ENCODE data around the gene HPD.

The HPD gene

GRCh38 chr12:121874071-121874470, 15.4 kb upstream of the HPD start:
- no peak for DNase-seq (ENCODE audit: low spot score)
- H3K9ac ChIP-seq (ENCODE audit: low read depth, low read length, poor library complexity), result no peak overlapping the region
- H3K4me1 ChIP-seq (ENCODE audit: control insufficient read depth in 2 of 2, insufficient read depth in 1 of 2, low read depth in 1 of 2, low read length in 2 of 2), result no peaks in the 10 kb centered on the region
- H3K4me3 ChIP-seq (ENCODE audit: low read length in 2 of 2), result no peak overlapping the region
- no peak overlapping the region for H3K14ac ChIP-seq (ENCODE audit: low read length)
- no peak overlapping the region for H4K8ac ChIP-seq (ENCODE audit: low read depth, low read length)
- H4K91ac ChIP-seq (ENCODE audit: low read depth, low read length, poor library complexity), result no peak overlapping the region
- no peak overlapping the region for H2BK12ac ChIP-seq (ENCODE audit: low read length)
- no peak overlapping the region for H3K4ac ChIP-seq (ENCODE audit: low read length)
- no peaks in the 10 kb centered on the region for H3K36me3 ChIP-seq (replicated peaks in 1 of 2; ENCODE audit: control insufficient read depth in 2 of 2, insufficient read depth in 2 of 2, low read length in 2 of 2)
- H2AFZ ChIP-seq (ENCODE audit: low read length), result no peak overlapping the region
- H3K27me3 ChIP-seq (ENCODE audit: control insufficient read depth in 3 of 3, insufficient read depth in 3 of 3, low read depth in 1 of 3, low read length in 3 of 3), result no peaks in the 10 kb centered on the region
- H3K9me3 ChIP-seq (replicated peaks in 1 of 2; ENCODE audit: control insufficient read depth in 2 of 2, insufficient read depth in 1 of 2, low read depth in 1 of 2, low read length in 2 of 2), result peaks cover 0 to 2% of the 10 kb centered on the region in 2 donors
- no peak overlapping the region for H3K23ac ChIP-seq (ENCODE audit: low read depth, low read length, poor library complexity)
- H2BK120ac ChIP-seq (ENCODE audit: low read depth, low read length), result no peak overlapping the region
- no peaks in the 10 kb centered on the region for H3K79me1 ChIP-seq (ENCODE audit: low read depth, low read length)
- H3K27ac ChIP-seq (replicated peaks; ENCODE audit: low read length), result no peak overlapping the region
- no peak overlapping the region for H2BK15ac ChIP-seq (ENCODE audit: low read length)
- H2AK5ac ChIP-seq (ENCODE audit: low read depth, low read length), result no peak overlapping the region
- H2BK5ac ChIP-seq (ENCODE audit: low read length), result no peak overlapping the region
- no peak overlapping the region for H3K18ac ChIP-seq (ENCODE audit: low read length)
- WGBS, 2 donors (ENCODE audit: extremely low coverage in 2 of 2, insufficient read length in 2 of 2, insufficient replicate concordance in 1 of 2), result no CpG with 5 or more reads among the region's 6 CpGs
- no peak overlapping the region for H3K4me2 ChIP-seq (ENCODE audit: insufficient read depth, low read length, poor library complexity, severe bottlenecking)

- peaks cover 0 to 2% of the 10 kb centered on the region in 2 donors for H3K9me3 ChIP-seq (replicated peaks in 1 of 2; ENCODE audit: control insufficient read depth in 2 of 2, insufficient read depth in 1 of 2, low read depth in 1 of 2, low read length in 2 of 2)
- no peak overlapping the region for H2BK5ac ChIP-seq (ENCODE audit: low read length)
- no peak overlapping the region for H3K27ac ChIP-seq (replicated peaks; ENCODE audit: low read length)
- H3K4me2 ChIP-seq (ENCODE audit: insufficient read depth, low read length, poor library complexity, severe bottlenecking), result no peak overlapping the region
- H3K23ac ChIP-seq (ENCODE audit: low read depth, low read length, poor library complexity), result no peak overlapping the region
- H3K36me3 ChIP-seq (replicated peaks in 1 of 2; ENCODE audit: control insufficient read depth in 2 of 2, insufficient read depth in 2 of 2, low read length in 2 of 2), result no peaks in the 10 kb centered on the region
- H2BK15ac ChIP-seq (ENCODE audit: low read length), result no peak overlapping the region
- H2BK12ac ChIP-seq (ENCODE audit: low read length), result no peak overlapping the region
- H3K79me1 ChIP-seq (ENCODE audit: low read depth, low read length), result no peaks in the 10 kb centered on the region
- no peaks in the 10 kb centered on the region for H3K27me3 ChIP-seq (ENCODE audit: control insufficient read depth in 3 of 3, insufficient read depth in 3 of 3, low read depth in 1 of 3, low read length in 3 of 3)
- H3K18ac ChIP-seq (ENCODE audit: low read length), result no peak overlapping the region
- DNase-seq (ENCODE audit: low spot score), result no peak
- no peak overlapping the region for H3K4ac ChIP-seq (ENCODE audit: low read length)
- no peaks in the 10 kb centered on the region for H3K4me1 ChIP-seq (ENCODE audit: control insufficient read depth in 2 of 2, insufficient read depth in 1 of 2, low read depth in 1 of 2, low read length in 2 of 2)
- no peak overlapping the region for H3K4me3 ChIP-seq (ENCODE audit: low read length in 2 of 2)
- whole genome bisulfite sequencing, 2 donors (ENCODE audit: extremely low coverage in 2 of 2, insufficient read length in 2 of 2, insufficient replicate concordance in 1 of 2), result no CpG with 5 or more reads among the region's 6 CpGs
- no peak overlapping the region for H4K91ac ChIP-seq (ENCODE audit: low read depth, low read length, poor library complexity)
- H4K8ac ChIP-seq (ENCODE audit: low read depth, low read length), result no peak overlapping the region
- no peak overlapping the region for H2BK120ac ChIP-seq (ENCODE audit: low read depth, low read length)
- no peak overlapping the region for H2AK5ac ChIP-seq (ENCODE audit: low read depth, low read length)
- no peak overlapping the region for H2AFZ ChIP-seq (ENCODE audit: low read length)
- H3K9ac ChIP-seq (ENCODE audit: low read depth, low read length, poor library complexity), result no peak overlapping the region
- no peak overlapping the region for H3K14ac ChIP-seq (ENCODE audit: low read length)
Observed at GRCh38 chr12:121873216-121873569, 14.5 kb upstream of the HPD start.

- Histone ChIP-seq H3K27me3 (ENCODE audit: control insufficient read depth in 3 of 3, insufficient read depth in 3 of 3, low read depth in 1 of 3, low read length in 3 of 3) (no peaks in the 10 kb centered on the region), H2BK5ac (ENCODE audit: low read length) (no peak overlapping the region), H3K9ac (ENCODE audit: low read depth, low read length, poor library complexity) (no peak overlapping the region), H3K9me3 (replicated peaks in 1 of 2; ENCODE audit: control insufficient read depth in 2 of 2, insufficient read depth in 1 of 2, low read depth in 1 of 2, low read length in 2 of 2) (peaks cover 0 to 2% of the 10 kb centered on the region in 2 donors), H3K18ac (ENCODE audit: low read length) (no peak overlapping the region), H3K23ac (ENCODE audit: low read depth, low read length, poor library complexity) (no peak overlapping the region), H3K4ac (ENCODE audit: low read length) (no peak overlapping the region), H2BK12ac (ENCODE audit: low read length) (no peak overlapping the region), H3K27ac (replicated peaks; ENCODE audit: low read length) (no peak overlapping the region), H2AFZ (ENCODE audit: low read length) (peak overlapping the region; percentile 44), H3K79me1 (ENCODE audit: low read depth, low read length) (no peaks in the 10 kb centered on the region), H3K4me2 (ENCODE audit: insufficient read depth, low read length, poor library complexity, severe bottlenecking) (no peak overlapping the region), H2AK5ac (ENCODE audit: low read depth, low read length) (no peak overlapping the region), H2BK15ac (ENCODE audit: low read length) (no peak overlapping the region), H3K4me3 (ENCODE audit: low read length in 2 of 2) (no peak overlapping the region), H4K8ac (ENCODE audit: low read depth, low read length) (no peak overlapping the region), H3K4me1 (ENCODE audit: control insufficient read depth in 2 of 2, insufficient read depth in 1 of 2, low read depth in 1 of 2, low read length in 2 of 2) (no peaks in the 10 kb centered on the region), H2BK120ac (ENCODE audit: low read depth, low read length) (no peak overlapping the region), H3K14ac (ENCODE audit: low read length) (no peak overlapping the region), H3K36me3 (replicated peaks in 1 of 2; ENCODE audit: control insufficient read depth in 2 of 2, insufficient read depth in 2 of 2, low read length in 2 of 2) (no peaks in the 10 kb centered on the region), H4K91ac (ENCODE audit: low read depth, low read length, poor library complexity) (no peak overlapping the region)
- no CpG with 5 or more reads among the region's 5 CpGs for WGBS, 2 donors (ENCODE audit: extremely low coverage in 2 of 2, insufficient read length in 2 of 2, insufficient replicate concordance in 1 of 2)
- DNase-seq (ENCODE audit: low spot score), result no peak
Observed at GRCh38 chr12:121872546-121873215, 14.0 kb upstream of the HPD start.

GRCh38 chr12:121871467-121871866, 12.8 kb upstream of the HPD start:
- no peak overlapping the region for H3K18ac ChIP-seq (ENCODE audit: low read length)
- no peaks in the 10 kb centered on the region for H3K27me3 ChIP-seq (ENCODE audit: control insufficient read depth in 3 of 3, insufficient read depth in 3 of 3, low read depth in 1 of 3, low read length in 3 of 3)
- H3K36me3 ChIP-seq (replicated peaks in 1 of 2; ENCODE audit: control insufficient read depth in 2 of 2, insufficient read depth in 2 of 2, low read length in 2 of 2), result no peaks in the 10 kb centered on the region
- H4K91ac ChIP-seq (ENCODE audit: low read depth, low read length, poor library complexity), result no peak overlapping the region
- H2BK15ac ChIP-seq (ENCODE audit: low read length), result no peak overlapping the region
- H3K79me1 ChIP-seq (ENCODE audit: low read depth, low read length), result no peaks in the 10 kb centered on the region
- no peaks in the 10 kb centered on the region for H3K4me1 ChIP-seq (ENCODE audit: control insufficient read depth in 2 of 2, insufficient read depth in 1 of 2, low read depth in 1 of 2, low read length in 2 of 2)
- no peak for DNase-seq (ENCODE audit: low spot score)
- no peak overlapping the region for H2AFZ ChIP-seq (ENCODE audit: low read length)
- no peak overlapping the region for H3K14ac ChIP-seq (ENCODE audit: low read length)
- no peak overlapping the region for H3K4me3 ChIP-seq (ENCODE audit: low read length in 2 of 2)
- H3K9me3 ChIP-seq (replicated peaks in 1 of 2; ENCODE audit: control insufficient read depth in 2 of 2, insufficient read depth in 1 of 2, low read depth in 1 of 2, low read length in 2 of 2), result peaks cover 0 to 2% of the 10 kb centered on the region in 2 donors
- no peak overlapping the region for H2BK5ac ChIP-seq (ENCODE audit: low read length)
- H3K4ac ChIP-seq (ENCODE audit: low read length), result no peak overlapping the region
- H4K8ac ChIP-seq (ENCODE audit: low read depth, low read length), result no peak overlapping the region
- H3K4me2 ChIP-seq (ENCODE audit: insufficient read depth, low read length, poor library complexity, severe bottlenecking), result no peak overlapping the region
- WGBS, 2 donors (ENCODE audit: extremely low coverage in 2 of 2, insufficient read length in 2 of 2, insufficient replicate concordance in 1 of 2), result no CpG with 5 or more reads among the region's 3 CpGs
- H3K27ac ChIP-seq (replicated peaks; ENCODE audit: low read length), result no peak overlapping the region
- H2BK12ac ChIP-seq (ENCODE audit: low read length), result no peak overlapping the region
- no peak overlapping the region for H2BK120ac ChIP-seq (ENCODE audit: low read depth, low read length)
- no peak overlapping the region for H3K9ac ChIP-seq (ENCODE audit: low read depth, low read length, poor library complexity)
- H3K23ac ChIP-seq (ENCODE audit: low read depth, low read length, poor library complexity), result no peak overlapping the region
- no peak overlapping the region for H2AK5ac ChIP-seq (ENCODE audit: low read depth, low read length)
